ENCODE results near the gene SLC41A2.

DNA sequence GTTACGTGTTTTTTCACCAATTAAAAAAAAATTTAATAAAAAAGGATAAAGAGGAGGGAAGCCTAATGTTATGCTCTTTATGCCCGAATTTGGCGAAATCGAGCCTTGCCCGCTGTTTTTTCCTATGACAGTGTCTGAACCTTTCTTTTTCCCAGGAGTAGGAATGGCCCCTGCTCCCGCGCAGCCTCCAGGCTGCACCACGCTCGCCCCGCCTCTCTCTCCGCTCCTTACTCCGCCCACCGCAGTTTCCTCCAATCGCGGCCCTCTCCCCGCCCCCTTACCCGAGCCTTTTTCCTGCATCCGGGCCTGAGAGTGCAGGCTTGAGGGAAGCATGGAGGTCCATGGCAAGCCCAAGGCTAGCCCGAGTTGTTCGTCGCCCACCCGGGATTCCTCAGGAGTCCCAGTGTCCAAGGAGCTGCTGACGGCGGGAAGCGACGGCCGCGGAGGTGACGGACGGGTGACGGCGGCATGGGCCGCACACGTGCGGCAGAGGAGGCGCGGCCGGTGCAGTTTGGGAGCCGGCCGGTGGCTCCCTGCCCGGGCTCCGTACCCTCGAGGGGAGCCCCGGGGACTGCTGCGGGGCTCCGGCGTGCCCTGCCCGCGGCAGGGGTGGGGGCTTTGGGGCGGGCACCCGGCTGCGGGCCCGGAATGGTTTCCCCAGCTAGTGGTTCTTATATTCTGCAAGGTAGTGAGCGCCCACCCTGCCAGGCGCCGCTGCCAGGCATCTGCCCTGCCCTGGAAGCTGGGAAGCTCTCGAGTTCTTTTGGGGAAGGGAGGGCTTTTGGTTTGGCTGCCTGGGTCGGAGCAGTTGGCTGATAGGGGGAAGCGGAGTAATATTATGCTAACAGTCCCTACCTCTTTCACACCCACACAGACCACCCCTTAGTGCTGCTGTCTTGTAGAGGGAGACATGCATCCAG is 28.2 kb upstream of the SLC41A2 start, which contains the start of gene NOPCHAP1:
- TF ChIP-seq POLR2A (IDR thresholded peaks at IDR 0.05; ENCODE audit: low read depth, low read length) (peak; percentile 94), POLR2AphosphoS5 (IDR thresholded peaks at IDR 0.05; ENCODE audit: low read depth, low read length) (peak; percentile 89)

Measured in GM12892 (cell line).